ENCODE measurements around the gene ERO1A.

Gene ERO1A

GRCh38 chr14:52678591-52678990, 16.8 kb downstream of the ERO1A start:
- Histone ChIP-seq H3K18ac (ENCODE audit: low read depth in 1 of 2, low read length in 2 of 2) (no peak overlapping the region), H3K23ac (ENCODE audit: low read length in 2 of 2) (no peak overlapping the region), H3K27ac (ENCODE audit: low read length, poor library complexity, severe bottlenecking) (no peak overlapping the region), H3K4me1 (ENCODE audit: control insufficient read depth, insufficient read depth, low read depth, low read length) (no peaks in the 10 kb centered on the region), H3K14ac (ENCODE audit: low read length in 2 of 2) (no peak overlapping the region), H3K4me2 (ENCODE audit: low read length, poor library complexity, severe bottlenecking) (no peak overlapping the region), H2BK120ac (ENCODE audit: low read depth, low read length) (no peak overlapping the region), H3K9ac (ENCODE audit: low read length) (no peak overlapping the region), H3K4me3 (ENCODE audit: insufficient read depth in 1 of 2, low read depth in 1 of 2, low read length in 2 of 2) (no peak overlapping the region), H2BK5ac (ENCODE audit: low read depth, low read length, poor library complexity, severe bottlenecking) (no peak overlapping the region), H2BK12ac (ENCODE audit: low read length in 2 of 2) (no peak overlapping the region), H2AFZ (ENCODE audit: low read depth, low read length) (no peak overlapping the region), H3K9me3 (ENCODE audit: control insufficient read depth, low read length) (no peaks in the 10 kb centered on the region), H3K36me3 (ENCODE audit: control insufficient read depth in 1 of 2, insufficient read depth in 2 of 2, low read depth in 1 of 2, low read length in 2 of 2) (peaks cover 4 to 64% of the 10 kb centered on the region in 2 experiments), H3K4ac (ENCODE audit: low read depth in 1 of 2, low read length in 2 of 2) (no peak overlapping the region), H4K8ac (ENCODE audit: low read length) (no peak overlapping the region), H3K27me3 (ENCODE audit: control insufficient read depth in 1 of 2, insufficient read depth in 1 of 2, low read length in 2 of 2) (no peaks in the 10 kb centered on the region), H4K91ac (ENCODE audit: low read length) (no peak overlapping the region), H3K79me1 (replicated peaks; ENCODE audit: low read length, poor library complexity, severe bottlenecking) (peaks cover 10% of the 10 kb centered on the region), H2AK5ac (ENCODE audit: low read length, severe bottlenecking) (no peak overlapping the region), H2BK15ac (ENCODE audit: low read depth, poor library complexity, severe bottlenecking) (no peak overlapping the region)
- no peak for DNase-seq
- WGBS, result 100% methylated on average over 1 of the region's 2 CpGs

GRCh38 chr14:52663850-52664249, 31.5 kb downstream of the ERO1A start:
- Histone ChIP-seq H3K27ac (ENCODE audit: low read length, poor library complexity, severe bottlenecking) (no peak overlapping the region), H3K18ac (ENCODE audit: low read depth in 1 of 2, low read length in 2 of 2) (no peak overlapping the region), H2AK5ac (ENCODE audit: low read length, severe bottlenecking) (no peak overlapping the region), H2BK15ac (ENCODE audit: low read depth, poor library complexity, severe bottlenecking) (no peak overlapping the region), H4K8ac (ENCODE audit: low read length) (no peak overlapping the region), H3K36me3 (ENCODE audit: control insufficient read depth in 1 of 2, insufficient read depth in 2 of 2, low read depth in 1 of 2, low read length in 2 of 2) (peaks cover 0 to 54% of the 10 kb centered on the region in 2 experiments), H3K14ac (ENCODE audit: low read length in 2 of 2) (no peak overlapping the region), H2BK120ac (ENCODE audit: low read depth, low read length) (no peak overlapping the region), H2AFZ (ENCODE audit: low read depth, low read length) (no peak overlapping the region), H2BK5ac (ENCODE audit: low read depth, low read length, poor library complexity, severe bottlenecking) (no peak overlapping the region), H3K79me1 (replicated peaks; ENCODE audit: low read length, poor library complexity, severe bottlenecking) (peaks cover 2% of the 10 kb centered on the region), H3K9me3 (ENCODE audit: control insufficient read depth, low read length) (no peaks in the 10 kb centered on the region), H3K4me2 (ENCODE audit: low read length, poor library complexity, severe bottlenecking) (no peak overlapping the region), H3K9ac (ENCODE audit: low read length) (no peak overlapping the region), H3K4ac (ENCODE audit: low read depth in 1 of 2, low read length in 2 of 2) (no peak overlapping the region), H3K4me3 (ENCODE audit: insufficient read depth in 1 of 2, low read depth in 1 of 2, low read length in 2 of 2) (no peak overlapping the region), H3K4me1 (ENCODE audit: control insufficient read depth, insufficient read depth, low read depth, low read length) (no peaks in the 10 kb centered on the region), H3K27me3 (ENCODE audit: control insufficient read depth in 1 of 2, insufficient read depth in 1 of 2, low read length in 2 of 2) (no peaks in the 10 kb centered on the region), H3K23ac (ENCODE audit: low read length in 2 of 2) (no peak overlapping the region), H4K91ac (ENCODE audit: low read length) (no peak overlapping the region), H2BK12ac (ENCODE audit: low read length in 2 of 2) (no peak overlapping the region)
- DNase-seq, result no peak
- no CpG with 5 or more reads among the region's 2 CpGs for WGBS

- WGBS, result no CpG with 5 or more reads among the region's 2 CpGs
- Histone ChIP-seq H2AK5ac (ENCODE audit: low read length, severe bottlenecking) (no peak overlapping the region), H4K8ac (ENCODE audit: low read length) (no peak overlapping the region), H3K14ac (ENCODE audit: low read length in 2 of 2) (no peak overlapping the region), H3K79me1 (replicated peaks; ENCODE audit: low read length, poor library complexity, severe bottlenecking) (peaks cover 2% of the 10 kb centered on the region), H3K4me3 (ENCODE audit: insufficient read depth in 1 of 2, low read depth in 1 of 2, low read length in 2 of 2) (no peak overlapping the region), H2BK120ac (ENCODE audit: low read depth, low read length) (no peak overlapping the region), H3K4me1 (ENCODE audit: control insufficient read depth, insufficient read depth, low read depth, low read length) (no peaks in the 10 kb centered on the region), H3K4me2 (ENCODE audit: low read length, poor library complexity, severe bottlenecking) (no peak overlapping the region), H3K9ac (ENCODE audit: low read length) (no peak overlapping the region), H3K27me3 (ENCODE audit: control insufficient read depth in 1 of 2, insufficient read depth in 1 of 2, low read length in 2 of 2) (no peaks in the 10 kb centered on the region), H3K18ac (ENCODE audit: low read depth in 1 of 2, low read length in 2 of 2) (no peak overlapping the region), H3K27ac (ENCODE audit: low read length, poor library complexity, severe bottlenecking) (no peak overlapping the region), H3K23ac (ENCODE audit: low read length in 2 of 2) (no peak overlapping the region), H3K9me3 (ENCODE audit: control insufficient read depth, low read length) (no peaks in the 10 kb centered on the region), H4K91ac (ENCODE audit: low read length) (no peak overlapping the region), H3K4ac (ENCODE audit: low read depth in 1 of 2, low read length in 2 of 2) (no peak overlapping the region), H3K36me3 (ENCODE audit: control insufficient read depth in 1 of 2, insufficient read depth in 2 of 2, low read depth in 1 of 2, low read length in 2 of 2) (peaks cover 0 to 50% of the 10 kb centered on the region in 2 experiments), H2BK15ac (ENCODE audit: low read depth, poor library complexity, severe bottlenecking) (no peak overlapping the region), H2AFZ (ENCODE audit: low read depth, low read length) (no peak overlapping the region), H2BK5ac (ENCODE audit: low read depth, low read length, poor library complexity, severe bottlenecking) (no peak overlapping the region), H2BK12ac (ENCODE audit: low read length in 2 of 2) (no peak overlapping the region)
- no peak for DNase-seq
Measured at GRCh38 chr14:52661314-52661713, 34.0 kb downstream of the ERO1A start.

- Histone ChIP-seq H3K36me3 (ENCODE audit: control insufficient read depth in 1 of 2, insufficient read depth in 2 of 2, low read depth in 1 of 2, low read length in 2 of 2) (peaks cover 0 to 46% of the 10 kb centered on the region in 2 experiments), H3K4ac (ENCODE audit: low read depth in 1 of 2, low read length in 2 of 2) (no peak overlapping the region), H3K4me1 (ENCODE audit: control insufficient read depth, insufficient read depth, low read depth, low read length) (no peaks in the 10 kb centered on the region), H3K27me3 (ENCODE audit: control insufficient read depth in 1 of 2, insufficient read depth in 1 of 2, low read length in 2 of 2) (no peaks in the 10 kb centered on the region), H2BK120ac (ENCODE audit: low read depth, low read length) (no peak overlapping the region), H2AFZ (ENCODE audit: low read depth, low read length) (no peak overlapping the region), H2AK5ac (ENCODE audit: low read length, severe bottlenecking) (no peak overlapping the region), H4K8ac (ENCODE audit: low read length) (no peak overlapping the region), H3K4me2 (ENCODE audit: low read length, poor library complexity, severe bottlenecking) (no peak overlapping the region), H4K91ac (ENCODE audit: low read length) (no peak overlapping the region), H3K27ac (ENCODE audit: low read length, poor library complexity, severe bottlenecking) (no peak overlapping the region), H3K14ac (ENCODE audit: low read length in 2 of 2) (no peak overlapping the region), H2BK15ac (ENCODE audit: low read depth, poor library complexity, severe bottlenecking) (no peak overlapping the region), H3K18ac (ENCODE audit: low read depth in 1 of 2, low read length in 2 of 2) (no peak overlapping the region), H3K23ac (ENCODE audit: low read length in 2 of 2) (no peak overlapping the region), H3K9me3 (ENCODE audit: control insufficient read depth, low read length) (no peaks in the 10 kb centered on the region), H2BK5ac (ENCODE audit: low read depth, low read length, poor library complexity, severe bottlenecking) (no peak overlapping the region), H2BK12ac (ENCODE audit: low read length in 2 of 2) (no peak overlapping the region), H3K9ac (ENCODE audit: low read length) (no peak overlapping the region), H3K4me3 (ENCODE audit: insufficient read depth in 1 of 2, low read depth in 1 of 2, low read length in 2 of 2) (no peak overlapping the region), H3K79me1 (replicated peaks; ENCODE audit: low read length, poor library complexity, severe bottlenecking) (peaks cover 2% of the 10 kb centered on the region)
- no peak for DNase-seq
- 88% methylated on average over 1 of the region's 1 CpG for WGBS
Measured at GRCh38 chr14:52660832-52661231, 34.5 kb downstream of the ERO1A start.

Data from mesenchymal stem cell (in vitro differentiated cells and primary cell).